ENCODE measurements around the gene KLHL29. TPM values are rescaled to one million over a fixed set of nuclear protein-coding genes. Genes with fewer than 3 reads are reported as not detected.

Gene KLHL29
- total and polyA plus RNA-seq, 10 of the 15 experiments (the other 5 are each of a cell fraction or from before 2014, with no cell fraction given), result 1.4 to 19.5 (median 6.1) TPM

DNA sequence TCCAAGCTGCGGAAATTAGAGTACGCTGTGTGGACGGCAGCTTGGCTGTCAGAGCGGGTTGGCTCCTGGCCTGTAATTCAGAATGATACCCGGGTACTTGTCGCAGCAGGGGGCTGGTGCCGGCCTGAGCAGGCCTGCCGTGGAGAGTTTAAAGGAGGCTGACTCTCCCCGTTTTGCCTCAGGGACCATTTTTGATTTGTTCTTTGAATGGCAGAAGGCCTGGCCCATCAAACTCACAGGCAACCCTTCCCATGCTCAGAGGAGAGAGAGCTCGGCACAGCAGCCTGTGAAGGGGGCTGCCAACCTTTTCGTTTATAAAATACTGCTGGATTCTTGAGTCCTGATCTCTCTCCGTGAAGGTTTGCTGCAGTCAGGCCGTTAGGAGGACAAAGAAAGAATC is 151.3 kb downstream of the KLHL29 start (continued):
- TF ChIP-seq MYB (IDR thresholded peaks at IDR 0.05; ENCODE audit: borderline replicate concordance, low read depth, low read length) (no peak), HDAC2 (IDR thresholded peaks at IDR 0.05) (no peak), BACH1 (IDR thresholded peaks at IDR 0.05; ENCODE audit: borderline replicate concordance) (no peak), SIX5 (IDR thresholded peaks at IDR 0.05; ENCODE audit: low read depth, low read length, severe bottlenecking) (no peak), ZNF24 (IDR thresholded peaks at IDR 0.05) (no peak), SMAD5 (IDR thresholded peaks at IDR 0.05; ENCODE audit: low read depth) (no peak), JUND (IDR thresholded peaks at IDR 0.05; ENCODE audit: low read depth, low read length) (no peak), ZZZ3 (IDR thresholded peaks at IDR 0.05; ENCODE audit: control insufficient read depth, insufficient read length, low read depth) (no peak)
- TF ChIP-seq, protein P1, sequence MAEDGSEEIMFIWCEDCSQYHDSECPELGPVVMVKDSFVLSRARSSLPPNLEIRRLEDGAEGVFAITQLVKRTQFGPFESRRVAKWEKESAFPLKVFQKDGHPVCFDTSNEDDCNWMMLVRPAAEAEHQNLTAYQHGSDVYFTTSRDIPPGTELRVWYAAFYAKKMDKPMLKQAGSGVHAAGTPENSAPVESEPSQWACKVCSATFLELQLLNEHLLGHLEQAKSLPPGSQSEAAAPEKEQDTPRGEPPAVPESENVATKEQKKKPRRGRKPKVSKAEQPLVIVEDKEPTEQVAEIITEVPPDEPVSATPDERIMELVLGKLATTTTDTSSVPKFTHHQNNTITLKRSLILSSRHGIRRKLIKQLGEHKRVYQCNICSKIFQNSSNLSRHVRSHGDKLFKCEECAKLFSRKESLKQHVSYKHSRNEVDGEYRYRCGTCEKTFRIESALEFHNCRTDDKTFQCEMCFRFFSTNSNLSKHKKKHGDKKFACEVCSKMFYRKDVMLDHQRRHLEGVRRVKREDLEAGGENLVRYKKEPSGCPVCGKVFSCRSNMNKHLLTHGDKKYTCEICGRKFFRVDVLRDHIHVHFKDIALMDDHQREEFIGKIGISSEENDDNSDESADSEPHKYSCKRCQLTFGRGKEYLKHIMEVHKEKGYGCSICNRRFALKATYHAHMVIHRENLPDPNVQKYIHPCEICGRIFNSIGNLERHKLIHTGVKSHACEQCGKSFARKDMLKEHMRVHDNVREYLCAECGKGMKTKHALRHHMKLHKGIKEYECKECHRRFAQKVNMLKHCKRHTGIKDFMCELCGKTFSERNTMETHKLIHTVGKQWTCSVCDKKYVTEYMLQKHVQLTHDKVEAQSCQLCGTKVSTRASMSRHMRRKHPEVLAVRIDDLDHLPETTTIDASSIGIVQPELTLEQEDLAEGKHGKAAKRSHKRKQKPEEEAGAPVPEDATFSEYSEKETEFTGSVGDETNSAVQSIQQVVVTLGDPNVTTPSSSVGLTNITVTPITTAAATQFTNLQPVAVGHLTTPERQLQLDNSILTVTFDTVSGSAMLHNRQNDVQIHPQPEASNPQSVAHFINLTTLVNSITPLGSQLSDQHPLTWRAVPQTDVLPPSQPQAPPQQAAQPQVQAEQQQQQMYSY (CRISPR knock-in tag; IDR thresholded peaks at IDR 0.05), result no peak

DNA sequence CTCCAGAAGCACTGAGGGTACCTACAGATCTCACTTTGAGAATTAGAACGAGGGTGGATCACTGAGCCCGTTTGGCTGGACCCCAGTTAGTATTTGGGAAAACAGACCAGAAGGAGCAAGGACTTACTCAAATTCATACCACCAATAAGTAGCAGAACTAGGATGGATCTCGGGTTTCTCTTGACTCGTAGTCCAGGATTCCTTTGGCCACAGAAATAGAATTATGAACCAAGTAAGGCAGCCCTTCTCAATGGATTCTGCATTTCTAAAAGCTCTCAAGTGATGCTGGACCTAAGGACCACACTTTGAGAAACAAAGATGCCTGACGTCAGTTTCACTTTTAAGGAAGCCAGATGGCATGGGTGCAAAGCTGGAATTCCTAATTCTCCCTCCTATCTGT is 153.0 kb downstream of the KLHL29 start:
- BruUV-seq (replicated peaks), result no TSS peak
- WGBS (ENCODE audit: insufficient coverage, insufficient replicate concordance, low lambda C conversion rate, missing lambda C conversion rate), result 65% methylated on average over 5 of the region's 5 CpGs
- no peak overlapping the region for H3K9ac ChIP-seq (ENCODE audit: control insufficient read depth, insufficient read depth, low read length)
- H2AFZ ChIP-seq (ENCODE audit: control insufficient read depth, low read depth, low read length), result no peak overlapping the region
- intact Hi-C loops (cut with micrococcal nuclease; ENCODE audit: unreplicated experiment), result no loop called here
- no peak for FAIRE-seq
- SMC1A ChIA-PET (ENCODE audit: uncharacterized antibody, unreplicated experiment), result no interaction called here
- RAD21 ChIA-PET (ENCODE audit: unreplicated experiment), result no interaction called here
- H3K9me3 ChIP-seq (replicated peaks; ENCODE audit: control insufficient read depth, insufficient read depth, low read length), result no peaks in the 10 kb centered on the region
- CTCF ChIA-PET, result interaction anchor here (0.6 kb wide), 1 partner anchor 126 kb away, joined by 3 read pairs; no protein-coding TSS in a partner anchor
- in situ Hi-C loops (cut with MboI), result no loop called here
- no peaks in the 10 kb centered on the region for H3K79me2 ChIP-seq (ENCODE audit: control insufficient read depth, insufficient read depth, low read length)
- TF ChIP-seq BACH1 (IDR thresholded peaks at IDR 0.05; ENCODE audit: borderline replicate concordance), result no peak
- H3K4me2 ChIP-seq (ENCODE audit: control insufficient read depth, insufficient read depth), result no peak overlapping the region
- H3K4me1 ChIP-seq (ENCODE audit: control insufficient read depth, insufficient read depth, low read length), result no peaks in the 10 kb centered on the region
- H3K4me3 ChIP-seq, result no peak overlapping the region
- ATAC-seq, result no peak
- H3K36me3 ChIP-seq (ENCODE audit: control insufficient read depth in 2 of 2, insufficient read depth in 2 of 2, low read length in 1 of 2), result peaks cover 0 to 2% of the 10 kb centered on the region in 2 experiments; a peak in 2 of 4 replicates
- H4K20me1 ChIP-seq (ENCODE audit: control insufficient read depth, insufficient read depth), result no peaks in the 10 kb centered on the region; the same call in 1 of the 2 replicates
- POLR2A ChIA-PET, result no interaction called here
- DNase-seq (ENCODE audit: low read depth, low spot score), result no peak
- H3K27ac ChIP-seq (ENCODE audit: control insufficient read depth, insufficient read depth), result no peak overlapping the region
- H3K27me3 ChIP-seq (replicated peaks in 1 of 2; ENCODE audit: control insufficient read depth in 2 of 2, insufficient read depth in 2 of 2, low read length in 1 of 2), result no peaks in the 10 kb centered on the region
